ENCODE measurements around the gene PGAM2.
A peak's percentile ranks its signal among the peaks of the same experiment; 100 is the strongest.

PGAM2 gene

GRCh38 chr7:44082541-44083207 is 17.3 kb upstream of the PGAM2 start:
- peak; percentile 99 for DNase-seq

GRCh38 chr7:44081266-44081748 is 15.9 kb upstream of the PGAM2 start:
- no peak for DNase-seq

- DNase-seq = no peak
These were observed 15.4 kb upstream of the PGAM2 start for GRCh38 chr7:44080686-44081265.

- DNase-seq = no peak
These were observed 14.8 kb upstream of the PGAM2 start for GRCh38 chr7:44080118-44080517.

- DNase-seq = no peak
These were observed 14.1 kb upstream of the PGAM2 start for GRCh38 chr7:44079331-44080021.

- no peak for DNase-seq
These were observed 13.2 kb upstream of the PGAM2 start for GRCh38 chr7:44078521-44078920.

- no peak for DNase-seq
These were observed 12.3 kb upstream of the PGAM2 start for GRCh38 chr7:44077681-44078091.

GRCh38 chr7:44077061-44077460 is 11.7 kb upstream of the PGAM2 start:
- no peak for DNase-seq

- DNase-seq = no peak
These were observed 10.9 kb upstream of the PGAM2 start for GRCh38 chr7:44076101-44076895.

GRCh38 chr7:44075296-44076075 is 10.1 kb upstream of the PGAM2 start:
- no peak for DNase-seq

- DNase-seq = no peak
These were observed 9.0 kb upstream of the PGAM2 start for GRCh38 chr7:44074349-44074695.

- peak; percentile 55 for DNase-seq
These were observed 8.4 kb upstream of the PGAM2 start for GRCh38 chr7:44073664-44074348.

- DNase-seq = peak; percentile 80
These were observed 7.2 kb upstream of the PGAM2 start for GRCh38 chr7:44072364-44073231.

- no peak for DNase-seq
These were observed 6.5 kb upstream of the PGAM2 start for GRCh38 chr7:44071726-44072363.

- no peak for DNase-seq
These were observed 2.7 kb upstream of the PGAM2 start for GRCh38 chr7:44068054-44068453.

- DNase-seq = no peak
These were observed 1.9 kb upstream of the PGAM2 start for GRCh38 chr7:44067064-44067951.

- DNase-seq = no peak
These were observed 1.2 kb upstream of the PGAM2 start for GRCh38 chr7:44066494-44067063.

GRCh38 chr7:44066111-44066460 is 719 bp upstream of the PGAM2 start:
- DNase-seq = no peak

- DNase-seq = no peak
These were observed 456 bp downstream of the PGAM2 start for GRCh38 chr7:44064791-44065430.
